ENCODE measurements around the gene PTMS. TPM values are rescaled to one million over a fixed set of nuclear protein-coding genes. Genes with fewer than 3 reads are reported as not detected.

PTMS gene
- total and polyA plus RNA-seq, 2 of the 13 experiments (the other 11 are each of a cell fraction or from before 2014, with no cell fraction given) = 40.5 to 82.4 TPM

- TF ChIP-seq HMG20A (CRISPR knock-in tag; IDR thresholded peaks at IDR 0.05; ENCODE audit: borderline replicate concordance) = no peak; the same call in 1 of the 2 replicates
- no peak for TF ChIP-seq ZNF570 (CRISPR knock-in tag; IDR thresholded peaks at IDR 0.05; ENCODE audit: borderline replicate concordance)
- no peak for TF ChIP-seq TGIF2 (CRISPR knock-in tag; IDR thresholded peaks at IDR 0.05)
- TF ChIP-seq SALL1 (CRISPR knock-in tag; IDR thresholded peaks at IDR 0.05) = peak; percentile 83
- TF ChIP-seq ELF1 (CRISPR knock-in tag; IDR thresholded peaks at IDR 0.05) = peak; percentile 52; the same call in 1 of the 2 replicates
- peak; percentile 86 for TF ChIP-seq ZNF616 (CRISPR knock-in tag; IDR thresholded peaks at IDR 0.05; ENCODE audit: low read depth)
- peak; percentile 41; the same call in 1 of the 2 replicates for TF ChIP-seq ZNF772 (CRISPR knock-in tag; IDR thresholded peaks at IDR 0.05)
- TF ChIP-seq SAP130 (CRISPR knock-in tag; IDR thresholded peaks at IDR 0.05; ENCODE audit: low read depth) = peak; percentile 80
- no peak for TF ChIP-seq SRSF9 (IDR thresholded peaks at IDR 0.05; ENCODE audit: borderline replicate concordance, insufficient read depth, low read depth, low read length, poor library complexity, severe bottlenecking)
- no peak for TF ChIP-seq CHD4 (IDR thresholded peaks at IDR 0.05; ENCODE audit: borderline replicate concordance, low read length)
- TF ChIP-seq ZMYM3 (CRISPR knock-in tag; IDR thresholded peaks at IDR 0.05) = peak; percentile 56; the same call in 1 of the 2 replicates
- peak; percentile 60; the same call in 1 of the 2 replicates for TF ChIP-seq POGZ (CRISPR knock-in tag; IDR thresholded peaks at IDR 0.05)
- no peak for TF ChIP-seq ZNF782 (CRISPR knock-in tag; IDR thresholded peaks at IDR 0.05; ENCODE audit: borderline replicate concordance)
- TF ChIP-seq ARNT2 (CRISPR knock-in tag; IDR thresholded peaks at IDR 0.05; ENCODE audit: low read depth) = peak; percentile 45
- peak; percentile 66 for TF ChIP-seq SP5 (CRISPR knock-in tag; IDR thresholded peaks at IDR 0.05; ENCODE audit: borderline replicate concordance, low read depth)
- no peak for TF ChIP-seq ZNF367 (CRISPR knock-in tag; IDR thresholded peaks at IDR 0.05; ENCODE audit: borderline replicate concordance)
- TF ChIP-seq ARID2 (CRISPR knock-in tag; IDR thresholded peaks at IDR 0.05; ENCODE audit: borderline replicate concordance) = no peak
- no peak for TF ChIP-seq MLXIP (CRISPR knock-in tag; IDR thresholded peaks at IDR 0.05; ENCODE audit: borderline replicate concordance)
- TF ChIP-seq ZSCAN31 (CRISPR knock-in tag; IDR thresholded peaks at IDR 0.05; ENCODE audit: low read depth) = no peak; the same call in 1 of the 2 replicates
- no peak for TF ChIP-seq ARNT (IDR thresholded peaks at IDR 0.05)
- TF ChIP-seq PRMT3 (CRISPR knock-in tag; IDR thresholded peaks at IDR 0.05; ENCODE audit: borderline replicate concordance, low read depth) = no peak
Measured at GRCh38 chr12:6778574-6779550, 12.7 kb downstream of the PTMS start (continued).

All from HepG2 (cell line).